Naive thymus-derived CD4-positive, alpha-beta T cell (primary cell): ENCODE results near the gene PELI1. TPM values are rescaled to one million over a fixed set of nuclear protein-coding genes. Genes with fewer than 3 reads are reported as not detected.

Experiments
- ATAC-seq: fragments of 150-1000 bp; cut with Tn5 transposase; 2 replicates; pipeline ENCODE4 v1.10.0; 2021; ENCODE audit warnings: mild to moderate bottlenecking, moderate library complexity
- CTCF ChIA-PET: fragments of 350-600 bp; sonication (Branson Sonifier 250); formaldehyde crosslinking; loops from one replicate; lab custom pipeline; 2021; ENCODE audit warnings: antibody characterized with exemption; lab: Charles Lee
- POLR2A ChIA-PET: fragments of 350-600 bp; sonication (Branson Sonifier 250); formaldehyde crosslinking; loops from one replicate; lab custom pipeline; 2021; ENCODE audit warnings: antibody characterized with exemption, inconsistent platforms; lab: Charles Lee
- DNase-seq, 9 donors: peaks; one replicate each; pipeline versions ENCODE4 v3.0.0 to v3.0.0-alpha.2; 2020 to 2022; ENCODE audit warnings: mixed read lengths in 1 of 9
- H3K27ac ChIP-seq: one replicate; pipeline ENCODE4 v1.7.0; 2013; ENCODE audit warnings: mild to moderate bottlenecking, low read depth, low read length, moderate library complexity
- H3K27me3 ChIP-seq, 2 donors: one replicate each; pipeline ENCODE4 v1.7.0; 2013; ENCODE audit warnings: low read length in 2 of 2, mild to moderate bottlenecking in 2 of 2, moderate library complexity in 2 of 2; ENCODE audit not compliant: control insufficient read depth in 2 of 2, insufficient read depth in 2 of 2
- H3K36me3 ChIP-seq, 3 experiments: 1 replicate in 2 of 3; 2 replicates in 1 of 3; pipeline ENCODE4 v1.7.0; 2013; ENCODE audit warnings: low read length in 3 of 3, mild to moderate bottlenecking in 3 of 3, moderate library complexity in 1 of 3; ENCODE audit not compliant: insufficient read depth in 3 of 3, control insufficient read depth in 2 of 3
- H3K4me1 ChIP-seq, 2 donors: one replicate each; pipeline ENCODE4 v1.7.0; 2013; ENCODE audit warnings: low read length in 2 of 2, mild to moderate bottlenecking in 2 of 2, moderate library complexity in 1 of 2; ENCODE audit not compliant: control insufficient read depth in 2 of 2, insufficient read depth in 2 of 2
- H3K4me3 ChIP-seq: 2 replicates; pipeline ENCODE4 v1.7.0; 2013; ENCODE audit warnings: mild to moderate bottlenecking, low read length
- H3K9me3 ChIP-seq, 3 experiments: 1 replicate in 2 of 3; 2 replicates in 1 of 3; pipeline ENCODE4 v1.7.0; 2013; ENCODE audit warnings: low read length in 3 of 3; ENCODE audit not compliant: control insufficient read depth in 2 of 3
- H3K27ac Mint-ChIP-seq, 9 donors: one replicate each; pipeline ENCODE4 v1.8.0; 2020 to 2022; ENCODE audit warnings: mixed read lengths in 9 of 9, mild to moderate bottlenecking in 8 of 9, moderate library complexity in 5 of 9, inconsistent platforms in 2 of 9
- H3K27me3 Mint-ChIP-seq, 5 donors: one replicate each; pipeline ENCODE4 v1.8.0; 2021 to 2022; ENCODE audit warnings: mixed read lengths in 5 of 5, mild to moderate bottlenecking in 1 of 5
- H3K36me3 Mint-ChIP-seq, 5 donors: one replicate each; pipeline ENCODE4 v1.8.0; 2020 to 2022; ENCODE audit warnings: mixed read lengths in 5 of 5, mild to moderate bottlenecking in 3 of 5, inconsistent platforms in 1 of 5
- H3K4me1 Mint-ChIP-seq, 7 donors: one replicate each; pipeline ENCODE4 v1.8.0; 2020 to 2022; ENCODE audit warnings: mixed read lengths in 7 of 7, mild to moderate bottlenecking in 3 of 7, inconsistent platforms in 1 of 7
- H3K4me3 Mint-ChIP-seq, 10 donors: one replicate each; pipeline ENCODE4 v1.8.0; 2020 to 2022; ENCODE audit warnings: mild to moderate bottlenecking in 10 of 10, mixed read lengths in 10 of 10, moderate library complexity in 6 of 10, inconsistent platforms in 2 of 10
- H3K9me3 Mint-ChIP-seq, 11 donors: one replicate each; pipeline ENCODE4 v1.8.0; 2020 to 2022; ENCODE audit warnings: mixed read lengths in 11 of 11, mild to moderate bottlenecking in 4 of 11, inconsistent platforms in 1 of 11, moderate library complexity in 1 of 11
- intact Hi-C, 2 donors: fragments of 100-400 bp; cut with micrococcal nuclease; formaldehyde crosslinking; loops; one replicate each; pipeline ENCODE4 v1.15.1; 2023
- polyA plus RNA-seq, 2 donors: library from polyadenylated mRNA; unstranded; fragments of 300-500 nt; fragmentation: Illumina TruSeq; gene quantifications; one replicate each; pipeline ENCODE4 v1.2.3, GENCODE V29; 2021
- total RNA-seq, 6 experiments: library from RNA in 5 of 6; stranded (reverse) in 5 of 6; gene quantifications; 1 replicate in 5 of 6; 2 replicates in 1 of 6; pipeline ENCODE4 v1.2.3 and lab custom pipeline; 2021 to 2026

PELI1 gene
- total and polyA plus RNA-seq, 7 experiments from 2014 or later: 12.3 to 170 (median 52.3) TPM

GRCh38 chr2:64164629-64165028, 20.4 kb upstream of the PELI1 start:
- ChIA-PET CTCF (no interaction called here), POLR2A (no interaction called here)
- Mint-ChIP-seq H3K36me3 (no peaks in the 10 kb centered on the region), H3K27ac (no peak overlapping the region), H3K9me3 (peaks cover 0 to 1% (median 0%) of the 10 kb centered on the region in 11 donors), H3K4me1 (no peaks in the 10 kb centered on the region), H3K27me3 (peaks cover 0 to 4% (median 0%) of the 10 kb centered on the region in 5 donors), H3K4me3 (no peak overlapping the region)
- Histone ChIP-seq H3K27ac (no peak overlapping the region), H3K4me1 (no peaks in the 10 kb centered on the region), H3K9me3 (no peaks in the 10 kb centered on the region), H3K27me3 (no peaks in the 10 kb centered on the region), H3K4me3 (no peak overlapping the region), H3K36me3 (no peaks in the 10 kb centered on the region)
- no peak for ATAC-seq
- intact Hi-C loops: no loop called here
- no peak for DNase-seq

GRCh38 chr2:64162516-64162915, 18.3 kb upstream of the PELI1 start:
- CTCF ChIA-PET: no interaction called here
- H3K9me3 Mint-ChIP-seq: peaks cover 0 to 4% (median 0%) of the 10 kb centered on the region in 11 donors
- no peak for DNase-seq

DNA sequence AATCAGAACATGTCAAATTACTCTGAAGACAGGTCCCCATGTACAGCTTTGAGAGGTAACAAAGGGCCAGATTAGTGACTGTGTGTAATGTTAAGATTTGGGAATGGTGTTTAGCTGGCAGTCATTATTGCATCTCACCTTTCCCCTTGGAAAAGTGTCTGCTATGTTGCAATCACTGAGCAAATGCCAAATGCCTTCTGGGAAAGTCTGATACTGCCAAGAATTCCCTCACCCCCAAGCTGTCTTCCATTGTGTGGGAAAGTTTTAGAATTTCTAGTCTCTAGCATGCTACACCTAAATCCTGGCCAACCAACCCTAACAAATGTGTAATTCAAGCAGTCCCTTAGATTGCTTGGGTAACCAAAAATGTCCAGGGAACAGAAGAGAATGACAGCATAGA, 13.6 kb upstream of the PELI1 start:
- ChIA-PET CTCF (no interaction called here), POLR2A (no interaction called here)
- no peak overlapping the region for H3K27ac ChIP-seq
- no peak for ATAC-seq
- Mint-ChIP-seq H3K36me3 (peaks cover 0 to 3% (median 0%) of the 10 kb centered on the region in 5 donors), H3K4me1 (no peaks in the 10 kb centered on the region), H3K27ac (no peak overlapping the region), H3K4me3 (no peak overlapping the region), H3K9me3 (peaks cover 0 to 4% (median 0%) of the 10 kb centered on the region in 11 donors), H3K27me3 (peaks cover 0 to 18% (median 0%) of the 10 kb centered on the region in 5 donors)
- no peak for DNase-seq
- H3K4me1 ChIP-seq: no peaks in the 10 kb centered on the region
- no peaks in the 10 kb centered on the region for H3K36me3 ChIP-seq
- intact Hi-C loops: no loop called here
- no peaks in the 10 kb centered on the region for H3K27me3 ChIP-seq
- H3K9me3 ChIP-seq: no peaks in the 10 kb centered on the region
- H3K4me3 ChIP-seq: no peak overlapping the region

More at GRCh38 chr2:64162516-64162915, 18.3 kb upstream of the PELI1 start:
- ATAC-seq: no peak
- H3K27ac Mint-ChIP-seq: no peak overlapping the region
- no peaks in the 10 kb centered on the region for H3K4me1 Mint-ChIP-seq
- Histone ChIP-seq H3K27me3 (no peaks in the 10 kb centered on the region), H3K36me3 (no peaks in the 10 kb centered on the region), H3K4me1 (no peaks in the 10 kb centered on the region), H3K27ac (no peak overlapping the region), H3K9me3 (no peaks in the 10 kb centered on the region), H3K4me3 (no peak overlapping the region)
- intact Hi-C loops: no loop called here
- no peaks in the 10 kb centered on the region for H3K36me3 Mint-ChIP-seq
- POLR2A ChIA-PET: no interaction called here
- no peak overlapping the region for H3K4me3 Mint-ChIP-seq
- H3K27me3 Mint-ChIP-seq: peaks cover 0 to 4% (median 0%) of the 10 kb centered on the region in 5 donors

GRCh38 chr2:64153811-64154210, 9.6 kb upstream of the PELI1 start:
- no peaks in the 10 kb centered on the region for H3K27me3 ChIP-seq
- no peaks in the 10 kb centered on the region for H3K4me1 ChIP-seq
- H3K36me3 ChIP-seq: no peaks in the 10 kb centered on the region
- intact Hi-C loops: no loop called here
- H3K27ac Mint-ChIP-seq: no peak overlapping the region
- no peak for DNase-seq
- no peak overlapping the region for H3K4me3 ChIP-seq
- H3K36me3 Mint-ChIP-seq: peaks cover 0 to 3% (median 0%) of the 10 kb centered on the region in 5 donors
- H3K9me3 ChIP-seq: no peaks in the 10 kb centered on the region
- CTCF ChIA-PET: no interaction called here
- no peak for ATAC-seq
- H3K27me3 Mint-ChIP-seq: peaks cover 0 to 14% (median 0%) of the 10 kb centered on the region in 5 donors
- POLR2A ChIA-PET: no interaction called here
- H3K9me3 Mint-ChIP-seq: peaks cover 0 to 1% (median 0%) of the 10 kb centered on the region in 11 donors
- H3K4me1 Mint-ChIP-seq: peaks cover 2 to 19% (median 10%) of the 10 kb centered on the region in 7 donors
- H3K27ac ChIP-seq: no peak overlapping the region
- no peak overlapping the region for H3K4me3 Mint-ChIP-seq

DNA sequence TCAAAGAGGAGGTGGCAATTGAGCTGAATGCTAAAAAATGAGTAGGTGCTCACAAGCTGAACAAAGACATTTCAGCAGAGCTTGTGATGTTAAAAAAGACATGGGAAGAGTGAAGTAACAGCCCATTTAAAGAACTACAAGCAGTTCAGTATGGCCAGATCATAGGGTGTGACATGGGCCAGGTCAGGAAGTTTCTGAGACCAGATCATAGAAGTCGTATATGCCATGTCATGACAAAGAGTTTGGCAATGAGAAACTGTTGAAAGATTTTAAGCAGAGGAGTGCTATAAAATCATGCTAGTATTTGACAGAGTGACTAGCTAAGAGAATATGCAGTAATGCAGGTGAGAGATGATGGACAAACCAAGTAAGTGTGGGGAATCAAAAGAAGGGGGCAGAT, 7.3 kb upstream of the PELI1 start:
- no peak overlapping the region for H3K4me3 Mint-ChIP-seq
- no peak overlapping the region for H3K4me3 ChIP-seq
- DNase-seq (no peak), ATAC-seq (no peak)
- intact Hi-C loops: no loop called here
- H3K36me3 ChIP-seq: no peaks in the 10 kb centered on the region
- POLR2A ChIA-PET: interaction anchor here (1.9 kb wide), 1 partner anchor 8 kb away, joined by 6 read pairs; no protein-coding TSS in a partner anchor
- peaks cover 0 to 1% (median 0%) of the 10 kb centered on the region in 11 donors for H3K9me3 Mint-ChIP-seq
- no peak overlapping the region for H3K27ac Mint-ChIP-seq
- H3K27me3 Mint-ChIP-seq: peaks cover 0 to 10% (median 0%) of the 10 kb centered on the region in 5 donors
- H3K9me3 ChIP-seq: no peaks in the 10 kb centered on the region
- no peaks in the 10 kb centered on the region for H3K4me1 ChIP-seq
- peaks cover 0 to 3% (median 0%) of the 10 kb centered on the region in 5 donors for H3K36me3 Mint-ChIP-seq
- H3K27me3 ChIP-seq: no peaks in the 10 kb centered on the region
- CTCF ChIA-PET: no interaction called here
- H3K4me1 Mint-ChIP-seq: peaks cover 2 to 19% (median 10%) of the 10 kb centered on the region in 7 donors
- no peak overlapping the region for H3K27ac ChIP-seq

DNA sequence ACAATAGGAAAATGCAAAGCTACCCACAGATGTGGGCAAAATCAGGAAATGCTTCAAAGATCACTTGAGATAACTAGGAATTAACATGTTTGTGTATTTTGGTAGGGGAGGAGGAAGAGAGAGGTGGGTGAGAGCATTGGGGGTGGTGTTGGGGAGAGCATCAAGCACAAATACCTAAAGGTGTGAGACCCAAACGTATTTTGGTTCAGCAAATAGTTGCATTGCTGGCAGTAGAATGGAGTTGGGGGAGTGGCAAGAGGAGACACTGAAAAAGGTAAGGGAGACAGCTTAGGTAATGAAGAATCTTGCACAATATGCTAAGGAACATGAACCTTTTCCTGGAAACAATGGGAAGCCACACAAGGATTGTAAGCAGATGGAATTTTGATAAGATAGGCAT, 1.5 kb upstream of the PELI1 start:
- peaks cover 13 to 30% (median 25%) of the 10 kb centered on the region in 7 donors for H3K4me1 Mint-ChIP-seq
- no peak overlapping the region for H3K27ac Mint-ChIP-seq
- Histone ChIP-seq H3K4me3 (no peak overlapping the region), H3K27ac (peak overlapping the region; percentile 98), H3K36me3 (peaks cover 0 to 4% (median 0%) of the 10 kb centered on the region in 3 experiments), H3K27me3 (no peaks in the 10 kb centered on the region), H3K4me1 (peaks cover 11 to 21% of the 10 kb centered on the region in 2 donors), H3K9me3 (no peaks in the 10 kb centered on the region)
- H3K4me3 Mint-ChIP-seq: no peak overlapping the region
- H3K9me3 Mint-ChIP-seq: peaks cover 0 to 1% (median 0%) of the 10 kb centered on the region in 11 donors
- intact Hi-C loops: loop anchor here in 1 of 2 donors (2.0 to 10.0 kb wide), 4 partner anchors 57 to 1081 kb away; partner anchors contain the start of genes ACTR2 and SERTAD2
- DNase-seq (peak in 2 of 9 donors; percentile 22 to 24), ATAC-seq (no peak)
- H3K36me3 Mint-ChIP-seq: peaks cover 0 to 6% (median 0%) of the 10 kb centered on the region in 5 donors
- ChIA-PET POLR2A (interaction anchor here (0.7 to 1.2 kb wide), 4 partner anchors 43 to 180 kb away, joined by 3 to 5 read pairs (median 4); no protein-coding TSS in a partner anchor), CTCF (interaction anchor here (0.6 to 1.1 kb wide), 3 partner anchors 10 to 96 kb away, joined by 3 to 4 read pairs (median 3); no protein-coding TSS in a partner anchor)
- H3K27me3 Mint-ChIP-seq: no peaks in the 10 kb centered on the region
